Mesodermal cell (in vitro differentiated cells): ENCODE results near the gene SLC51A.

Source experiments
- H3K27ac ChIP-seq: 2 replicates; pipeline ENCODE4 v1.7.0; 2013; ENCODE audit warnings: mild to moderate bottlenecking, low read depth, low read length, moderate library complexity; ENCODE audit not compliant: severe bottlenecking
- H3K36me3 ChIP-seq: 2 replicates; pipeline ENCODE4 v1.7.1; 2013; ENCODE audit warnings: mild to moderate bottlenecking, low read length, moderate library complexity; ENCODE audit not compliant: control insufficient read depth, insufficient read depth
- H3K4me1 ChIP-seq: one replicate; pipeline ENCODE4 v1.7.1; 2013; ENCODE audit warnings: mild to moderate bottlenecking, low read length; ENCODE audit not compliant: insufficient read depth, control insufficient read depth, poor library complexity, severe bottlenecking
- H3K4me3 ChIP-seq: 2 replicates; pipeline ENCODE4 v1.7.0; 2013; ENCODE audit warnings: low read length, control low read depth, mild to moderate bottlenecking; ENCODE audit not compliant: insufficient read depth, poor library complexity, severe bottlenecking; ENCODE audit errors: extremely low read depth
- H3K9me3 ChIP-seq: 2 replicates; pipeline ENCODE4 v1.7.1; 2013; ENCODE audit warnings: mild to moderate bottlenecking, low read length, moderate library complexity; ENCODE audit not compliant: control insufficient read depth
- WGBS, 2 experiments: methylation state at CpG; one replicate each; pipeline ENCODE4 v1.1.5; 2013; ENCODE audit warnings: missing lambda C conversion rate in 2 of 2; ENCODE audit not compliant: insufficient coverage in 2 of 2; 5-methylcytosine and 5-hydroxymethylcytosine counted together

Gene SLC51A

GRCh38 chr3:196274585-196274984 lies 58.3 kb downstream of the SLC51A start:
- Histone ChIP-seq H3K4me1 (peaks cover 11% of the 10 kb centered on the region), H3K36me3 (peaks cover 61% of the 10 kb centered on the region), H3K4me3 (no peak overlapping the region), H3K9me3 (peaks cover 10% of the 10 kb centered on the region), H3K27ac (no peak overlapping the region)
- WGBS, 2 experiments, result 90 to 98% methylated on average over 4 of the region's 5 CpGs

- 85 to 97% methylated on average over 2 to 5 of the region's 5 CpGs for WGBS, 2 experiments
These were observed 58.8 kb downstream of the SLC51A start for GRCh38 chr3:196275126-196275525.

GRCh38 chr3:196280689-196281440 lies 64.5 kb downstream of the SLC51A start:
- WGBS, 2 experiments, result 89 to 100% methylated on average over 5 to 6 of the region's 7 CpGs
- H3K4me3 ChIP-seq, result no peak overlapping the region
- no peak overlapping the region for H3K27ac ChIP-seq
- H3K9me3 ChIP-seq, result no peaks in the 10 kb centered on the region
- H3K4me1 ChIP-seq, result peaks cover 41% of the 10 kb centered on the region
- peaks cover 21% of the 10 kb centered on the region for H3K36me3 ChIP-seq

More at GRCh38 chr3:196275126-196275525, 58.8 kb downstream of the SLC51A start:
- Histone ChIP-seq H3K4me1 (peaks cover 15% of the 10 kb centered on the region), H3K27ac (no peak overlapping the region), H3K4me3 (no peak overlapping the region), H3K36me3 (peaks cover 56% of the 10 kb centered on the region), H3K9me3 (peaks cover 10% of the 10 kb centered on the region)

DNA sequence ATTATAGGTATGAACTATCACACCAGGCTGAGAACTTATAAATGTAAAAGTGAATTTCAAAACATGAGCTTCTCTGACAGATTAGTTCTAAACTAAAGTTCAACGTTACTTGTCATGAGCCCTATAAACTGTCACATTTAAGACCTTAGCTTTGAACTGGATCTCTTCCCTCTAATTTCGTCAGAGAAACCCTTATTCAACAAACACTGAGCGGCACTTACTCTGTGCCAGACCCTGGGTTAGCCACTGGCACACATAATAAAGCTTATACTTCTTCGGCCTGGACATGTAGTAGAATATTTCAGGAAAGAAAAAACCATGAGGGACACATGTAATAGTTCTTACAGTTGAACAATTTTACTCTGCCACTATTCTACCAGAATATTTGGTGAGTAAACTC lies 65.6 kb downstream of the SLC51A start:
- H3K36me3 ChIP-seq, result peaks cover 14% of the 10 kb centered on the region

More for the DNA sequence above, 65.6 kb downstream of the SLC51A start:
- Histone ChIP-seq H3K4me3 (no peak overlapping the region), H3K27ac (no peak overlapping the region), H3K4me1 (peaks cover 44% of the 10 kb centered on the region), H3K9me3 (no peaks in the 10 kb centered on the region)
- WGBS, 2 experiments, result 88 to 94% methylated on average over 2 to 3 of the region's 4 CpGs
